ENCODE data around the gene STK32C. TPM values are rescaled to one million over a fixed set of nuclear protein-coding genes. Genes with fewer than 3 reads are reported as not detected.

Gene STK32C
- total RNA-seq, 1 experiment from 2014 or later, result 13.9 TPM

DNA sequence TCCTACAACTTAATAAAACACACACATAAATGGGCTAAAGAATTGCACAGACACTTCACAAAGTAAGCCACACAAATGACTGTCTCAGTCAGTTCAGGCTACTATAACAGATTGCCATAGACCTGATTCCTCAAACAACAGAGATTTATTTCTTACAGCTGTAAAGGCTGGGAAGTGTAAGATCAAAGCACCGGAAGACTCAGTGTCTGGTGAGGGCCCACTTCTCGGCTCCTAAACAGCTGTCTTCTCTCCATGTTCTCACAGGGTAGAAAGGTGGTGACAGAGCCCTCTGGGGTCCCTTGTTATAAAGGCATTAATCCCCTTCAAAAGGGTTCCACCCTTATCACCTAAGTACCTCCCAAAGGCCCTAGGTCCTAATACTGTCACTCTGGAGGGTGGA lies 18.3 kb downstream of the STK32C start:
- no peaks in the 10 kb centered on the region for H4K20me1 ChIP-seq (ENCODE audit: insufficient read depth)
- H3K36me3 ChIP-seq (ENCODE audit: low read depth), result no peaks in the 10 kb centered on the region
- DNase-seq, result no peak
- no peaks in the 10 kb centered on the region for H3K27me3 ChIP-seq (ENCODE audit: insufficient read depth, low read depth)
- CTCF ChIA-PET, result no interaction called here
- POLR2A ChIA-PET (ENCODE audit: unreplicated experiment), result no interaction called here
- no peak overlapping the region for H2AFZ ChIP-seq
- no peaks in the 10 kb centered on the region for H3K9me2 ChIP-seq (ENCODE audit: insufficient read depth)
- no peak for TF ChIP-seq EZH2 (IDR thresholded peaks at IDR 0.05; ENCODE audit: low read depth)
- TF ChIP-seq, protein P1, sequence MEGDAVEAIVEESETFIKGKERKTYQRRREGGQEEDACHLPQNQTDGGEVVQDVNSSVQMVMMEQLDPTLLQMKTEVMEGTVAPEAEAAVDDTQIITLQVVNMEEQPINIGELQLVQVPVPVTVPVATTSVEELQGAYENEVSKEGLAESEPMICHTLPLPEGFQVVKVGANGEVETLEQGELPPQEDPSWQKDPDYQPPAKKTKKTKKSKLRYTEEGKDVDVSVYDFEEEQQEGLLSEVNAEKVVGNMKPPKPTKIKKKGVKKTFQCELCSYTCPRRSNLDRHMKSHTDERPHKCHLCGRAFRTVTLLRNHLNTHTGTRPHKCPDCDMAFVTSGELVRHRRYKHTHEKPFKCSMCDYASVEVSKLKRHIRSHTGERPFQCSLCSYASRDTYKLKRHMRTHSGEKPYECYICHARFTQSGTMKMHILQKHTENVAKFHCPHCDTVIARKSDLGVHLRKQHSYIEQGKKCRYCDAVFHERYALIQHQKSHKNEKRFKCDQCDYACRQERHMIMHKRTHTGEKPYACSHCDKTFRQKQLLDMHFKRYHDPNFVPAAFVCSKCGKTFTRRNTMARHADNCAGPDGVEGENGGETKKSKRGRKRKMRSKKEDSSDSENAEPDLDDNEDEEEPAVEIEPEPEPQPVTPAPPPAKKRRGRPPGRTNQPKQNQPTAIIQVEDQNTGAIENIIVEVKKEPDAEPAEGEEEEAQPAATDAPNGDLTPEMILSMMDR (conservative IDR thresholded peaks at IDR 0.05), result no peak
- no peak overlapping the region for H3K4me3 ChIP-seq
- H3K4me1 ChIP-seq (replicated peaks; ENCODE audit: insufficient read depth), result no peaks in the 10 kb centered on the region
- intact Hi-C loops (cut with micrococcal nuclease; ENCODE audit: unreplicated experiment), result no loop called here
- no peak overlapping the region for H3K4me2 ChIP-seq
- no peaks in the 10 kb centered on the region for H3K9me3 ChIP-seq (ENCODE audit: insufficient read depth, low read depth)
- H3K79me2 ChIP-seq (ENCODE audit: low read depth), result no peaks in the 10 kb centered on the region
- BruUV-seq (replicated peaks), result no TSS peak
- no peak overlapping the region for H3K27ac ChIP-seq
- no peaks in the 10 kb centered on the region for H3F3A ChIP-seq (ENCODE audit: insufficient read depth, low read depth)

DNA sequence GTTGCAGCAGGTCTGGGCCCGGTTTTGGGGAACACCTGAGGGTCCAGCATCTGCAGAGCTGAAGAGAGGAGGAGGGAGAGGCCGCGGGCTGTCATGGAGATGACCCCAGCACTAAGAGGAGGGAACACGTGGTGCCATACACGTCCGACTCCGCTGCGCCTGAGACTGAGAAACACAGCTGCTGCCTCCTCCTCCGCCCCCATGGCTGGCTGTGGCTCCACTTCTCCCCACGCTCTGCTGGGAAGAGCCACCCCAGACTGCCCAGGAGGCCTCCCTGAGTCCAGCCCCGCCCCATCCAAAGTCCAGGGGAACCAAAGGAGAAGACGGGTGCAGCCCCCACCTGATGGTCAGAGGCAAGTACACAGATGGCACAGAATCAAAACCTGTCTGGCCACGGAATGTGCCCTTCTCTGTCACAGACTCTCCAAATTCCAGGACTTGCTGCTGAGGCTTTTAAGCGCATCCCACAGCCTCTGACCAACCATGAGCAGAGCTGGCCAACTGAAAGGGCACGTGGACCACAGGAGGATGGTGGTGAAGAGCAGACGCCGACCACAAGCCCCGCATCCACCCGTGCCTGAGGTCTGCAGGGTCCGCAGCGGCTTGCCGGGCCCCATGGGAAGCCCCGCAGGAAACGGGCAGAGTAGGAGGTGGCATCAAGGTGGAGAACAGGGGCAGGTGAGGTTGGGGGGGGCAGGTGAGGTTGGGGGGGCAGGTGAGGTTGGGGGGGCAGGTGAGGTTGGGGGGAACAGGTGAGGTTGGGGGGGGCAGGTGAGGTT lies 24.0 kb downstream of the STK32C start:
- no peak overlapping the region for H3K4me3 ChIP-seq

DNA sequence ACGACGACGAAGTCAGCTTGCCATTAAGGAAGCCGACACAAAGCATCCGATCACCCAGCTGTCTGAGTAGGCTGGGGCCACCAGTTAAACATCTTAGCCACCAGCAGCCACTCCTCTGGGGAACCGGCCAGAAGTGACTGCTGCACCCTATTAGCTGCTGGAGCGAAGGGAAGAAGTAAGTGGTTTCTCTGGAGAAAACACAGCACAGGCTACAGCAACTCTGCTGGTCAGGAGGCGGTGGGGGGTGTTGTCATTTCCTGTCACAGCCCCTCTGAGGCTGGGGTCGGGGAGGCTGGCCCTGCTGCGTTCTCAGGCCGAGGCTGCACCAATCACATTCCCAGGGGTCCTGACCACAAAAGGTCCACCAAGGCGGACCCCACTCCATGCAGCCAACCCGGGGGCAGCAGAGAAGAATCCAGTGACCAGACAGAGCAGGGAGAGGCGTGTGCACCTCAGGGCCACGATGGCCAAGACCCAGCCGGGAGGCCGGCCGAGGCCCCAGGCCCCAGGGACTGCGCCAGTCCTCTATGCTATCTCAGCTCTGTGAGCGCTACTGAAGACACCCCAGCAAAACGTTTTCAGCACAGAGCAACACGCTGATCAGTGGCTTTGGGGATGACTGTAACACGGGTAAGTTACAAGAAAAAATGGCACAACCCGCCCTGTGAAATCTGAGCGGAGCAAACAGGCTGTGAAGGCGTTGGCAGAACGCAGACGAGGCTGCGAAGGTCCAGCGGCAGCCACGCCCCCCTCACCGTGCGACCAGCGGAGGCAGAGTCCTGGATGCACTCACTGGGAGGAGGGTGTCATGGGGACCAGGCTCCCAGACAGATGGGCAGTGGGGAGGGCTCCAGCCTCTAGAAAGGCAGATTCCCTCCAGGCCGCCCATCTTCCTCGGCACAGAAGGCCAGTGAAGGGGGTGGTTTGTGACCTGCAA lies 24.8 kb downstream of the STK32C start:
- Histone ChIP-seq H3F3A (ENCODE audit: insufficient read depth, low read depth) (peaks cover 3% of the 10 kb centered on the region; the same call in 1 of the 2 replicates), H3K4me1 (replicated peaks; ENCODE audit: insufficient read depth) (no peaks in the 10 kb centered on the region), H4K20me1 (ENCODE audit: insufficient read depth) (no peaks in the 10 kb centered on the region), H3K4me2 (no peak overlapping the region), H3K9me2 (ENCODE audit: insufficient read depth) (no peaks in the 10 kb centered on the region), H3K27me3 (ENCODE audit: insufficient read depth, low read depth) (no peaks in the 10 kb centered on the region), H3K4me3 (no peak overlapping the region), H3K27ac (no peak overlapping the region), H3K79me2 (ENCODE audit: low read depth) (no peaks in the 10 kb centered on the region), H3K9me3 (ENCODE audit: insufficient read depth, low read depth) (no peaks in the 10 kb centered on the region), H3K36me3 (ENCODE audit: low read depth) (no peaks in the 10 kb centered on the region), H2AFZ (no peak overlapping the region)
- no peak for DNase-seq
- ChIA-PET POLR2A (ENCODE audit: unreplicated experiment) (no interaction called here), CTCF (no interaction called here)
- intact Hi-C loops (cut with micrococcal nuclease; ENCODE audit: unreplicated experiment), result no loop called here
- BruUV-seq (replicated peaks), result no TSS peak
- TF ChIP-seq, protein P1 (conservative IDR thresholded peaks at IDR 0.05), result no peak
- TF ChIP-seq EZH2 (IDR thresholded peaks at IDR 0.05; ENCODE audit: low read depth), result no peak

More for the DNA sequence above, 24.0 kb downstream of the STK32C start:
- ChIA-PET CTCF (no interaction called here), POLR2A (ENCODE audit: unreplicated experiment) (no interaction called here)
- Histone ChIP-seq H3F3A (ENCODE audit: insufficient read depth, low read depth) (peaks cover 3% of the 10 kb centered on the region; the same call in 1 of the 2 replicates), H3K4me2 (no peak overlapping the region), H4K20me1 (ENCODE audit: insufficient read depth) (no peaks in the 10 kb centered on the region), H2AFZ (no peak overlapping the region), H3K9me2 (ENCODE audit: insufficient read depth) (no peaks in the 10 kb centered on the region), H3K4me1 (replicated peaks; ENCODE audit: insufficient read depth) (no peaks in the 10 kb centered on the region), H3K27me3 (ENCODE audit: insufficient read depth, low read depth) (no peaks in the 10 kb centered on the region), H3K79me2 (ENCODE audit: low read depth) (no peaks in the 10 kb centered on the region), H3K27ac (no peak overlapping the region), H3K9me3 (ENCODE audit: insufficient read depth, low read depth) (no peaks in the 10 kb centered on the region), H3K36me3 (ENCODE audit: low read depth) (no peaks in the 10 kb centered on the region)
- TF ChIP-seq, protein P1 (conservative IDR thresholded peaks at IDR 0.05), result no peak
- no peak for TF ChIP-seq EZH2 (IDR thresholded peaks at IDR 0.05; ENCODE audit: low read depth)
- no peak for DNase-seq
- BruUV-seq (replicated peaks), result no TSS peak
- intact Hi-C loops (cut with micrococcal nuclease; ENCODE audit: unreplicated experiment), result no loop called here
